Caki2 (cell line): ENCODE results near the gene CPXCR1. TPM values are rescaled to one million over a fixed set of nuclear protein-coding genes. Genes with fewer than 3 reads are reported as not detected.
"Not testable (repeated sequence)": the region's sequence is repeated elsewhere in the genome, so short reads cannot be mapped to it uniquely, and the experiment has no call there.

Experiments used
- DNase-seq: peaks from one replicate; pipeline ENCODE4 v3.0.0-alpha.2; 2015; ENCODE audit warnings: low read depth
- in situ Hi-C: cut with HindIII; loops from 2 replicates; pipeline ENCODE4 v1.10.0; 2016; ENCODE audit warnings: low sequenced_read_pairs, low pct_unique_long_range_greater_than_20kb, mixed read lengths
- total RNA-seq: library from RNA; depleted of rRNA; stranded (reverse); fragments of >200 nt; shearing (Covaris generic); gene quantifications from 2 replicates; pipeline ENCODE4 v1.2.3, GENCODE V29; 2014; ENCODE audit warnings: low replicate concordance; rRNA removed

Gene CPXCR1
- not detected in 2 replicates for total RNA-seq

DNA sequence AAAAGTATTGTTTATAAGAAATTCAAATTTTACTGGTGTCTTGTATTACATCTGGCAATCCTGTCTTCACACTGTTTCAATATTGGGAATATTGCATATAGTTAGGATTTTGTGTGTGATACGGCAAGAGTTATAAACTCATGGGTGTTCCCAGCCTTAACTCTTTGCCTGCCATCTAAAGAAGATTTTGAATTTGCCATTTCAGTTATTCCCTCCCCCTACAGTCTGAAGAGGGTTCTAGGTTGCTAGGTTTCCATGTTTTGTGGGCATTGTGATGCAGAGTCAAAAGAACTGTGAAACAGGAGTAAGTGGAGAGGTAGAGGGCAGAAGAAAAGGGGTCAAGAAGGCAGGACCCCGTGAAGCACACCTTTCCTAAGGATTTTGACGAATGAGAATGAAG is at the start of gene CPXCR1:
Gene CPXCR1, plus strand, starts transcription at position 301 of the 400 bp plus-strand sequence. CDS start 6,190 bp downstream, outside the sequence.
- in situ Hi-C loops = no loop called here

DNA sequence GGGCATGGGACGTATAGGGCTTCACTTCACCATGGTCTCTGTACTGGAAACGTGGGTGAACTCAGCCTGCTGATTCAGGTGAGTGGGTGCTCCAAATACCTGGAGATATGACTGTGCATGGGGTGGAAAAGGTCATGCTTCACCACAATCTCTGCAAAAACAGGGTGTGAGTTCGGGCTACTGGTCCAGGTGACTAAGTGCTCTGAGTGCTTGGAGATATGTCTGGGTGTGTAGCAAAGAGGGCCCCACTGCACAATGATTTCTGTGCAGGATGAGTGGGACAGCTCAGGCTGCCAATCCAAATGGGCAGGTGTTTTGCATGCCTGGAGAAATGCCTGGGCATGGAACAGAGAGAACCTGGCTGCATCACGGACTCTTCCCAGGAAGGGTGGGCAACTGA is 11.2 kb upstream of the CPXCR1 start:
- no peak for DNase-seq
- in situ Hi-C loops = no loop called here

More for the DNA sequence above, at the start of gene CPXCR1:
- no peak for DNase-seq

DNA sequence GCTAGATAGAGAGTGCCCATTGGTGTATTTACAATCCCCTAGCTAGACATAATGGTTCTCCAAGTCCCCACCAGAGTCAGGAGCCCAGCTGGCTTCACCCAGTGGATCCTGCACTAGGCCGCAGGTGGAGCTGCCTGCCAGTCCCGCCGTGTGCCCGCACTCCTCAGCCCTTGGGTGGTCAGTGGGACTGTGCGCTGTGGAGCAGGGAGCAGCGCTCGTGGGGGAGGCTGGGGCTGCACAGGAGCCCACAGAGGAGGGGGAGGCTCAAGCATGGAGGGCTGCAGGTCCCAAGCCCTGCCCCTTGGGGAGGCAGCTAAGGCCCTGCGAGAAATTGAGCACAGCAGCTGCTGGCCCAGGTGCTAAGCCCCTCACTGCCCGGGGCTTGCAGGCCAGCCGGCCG is 810 bp upstream of the CPXCR1 start:
- in situ Hi-C loops, DNase-seq: not testable (repeated sequence)

DNA sequence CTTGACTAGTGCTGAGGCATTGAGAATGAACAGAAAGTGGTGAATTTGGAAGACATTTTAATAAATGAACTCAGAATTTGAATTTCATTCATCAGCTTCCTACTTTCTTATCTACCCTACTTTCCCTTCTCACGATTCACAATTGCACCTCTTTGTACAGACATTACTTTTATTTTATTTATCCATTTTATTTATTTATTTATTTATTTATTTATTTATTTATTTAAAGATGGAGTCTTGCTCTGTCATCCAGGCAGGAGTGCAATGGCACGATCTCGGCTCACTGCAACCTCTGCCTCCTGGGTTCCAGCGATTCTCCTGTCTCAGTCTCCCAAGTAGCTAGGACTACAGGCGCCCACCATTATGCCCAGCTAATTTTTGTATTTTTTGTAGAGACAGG is 5.3 kb downstream of the CPXCR1 start:
- DNase-seq, in situ Hi-C loops: not testable (repeated sequence)

DNA sequence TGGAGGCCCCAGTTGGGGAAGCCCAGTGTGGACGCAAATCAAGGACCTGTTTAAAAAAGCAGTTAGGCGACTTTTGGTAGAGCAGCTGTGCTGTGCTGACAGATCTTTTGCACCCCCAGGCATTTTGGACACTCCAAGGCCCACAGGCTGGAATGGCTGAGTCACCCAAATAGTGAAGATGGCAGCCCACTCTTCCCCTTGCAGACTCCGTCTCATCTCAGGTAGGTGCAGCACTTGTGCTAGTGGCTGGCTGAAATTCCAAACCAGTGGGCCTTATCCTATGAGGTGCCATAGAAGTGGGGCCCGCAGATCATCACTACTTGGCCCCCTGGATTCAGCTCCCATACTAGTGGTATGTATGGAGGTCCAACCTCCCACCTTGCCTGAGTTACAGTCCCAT is 42.8 kb downstream of the CPXCR1 start:
- in situ Hi-C loops = no loop called here
- DNase-seq = no peak
